Activated CD8-positive, alpha-beta memory T cell treated with anti-CD3 and anti-CD28 coated beads for 48 hours (primary cell): ENCODE data around the gene PUS7L.
"Not testable (repeated sequence)": the region's sequence is repeated elsewhere in the genome, so short reads cannot be mapped to it uniquely, and the experiment has no call there.

ENCODE experiments used
- DNase-seq, 3 experiments: peaks; one replicate each; pipeline ENCODE4 v3.0.0-alpha.2; 2020; ENCODE audit warnings: low read depth in 2 of 3, low spot score in 2 of 3

PUS7L gene

DNA sequence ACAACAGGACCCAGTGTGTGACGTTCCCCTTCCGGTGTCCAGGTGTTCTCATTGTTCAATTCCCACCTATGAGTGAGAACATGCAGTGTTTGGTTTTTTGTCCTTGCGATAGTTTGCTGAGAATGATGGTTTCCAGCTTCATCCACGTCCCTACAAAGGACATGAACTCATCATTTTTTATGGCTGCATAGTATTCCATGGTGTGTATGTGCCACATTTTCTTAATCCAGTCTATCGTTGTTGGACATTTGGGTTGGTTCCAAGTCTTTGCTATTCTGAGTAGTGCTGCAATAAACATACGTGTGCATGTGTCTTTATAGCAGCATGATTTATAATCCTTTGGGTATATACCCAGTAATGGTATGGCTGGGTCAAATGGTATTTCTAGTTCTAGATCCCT lies 7.2 kb downstream of the PUS7L start:
- DNase-seq, result not testable (repeated sequence)

DNA sequence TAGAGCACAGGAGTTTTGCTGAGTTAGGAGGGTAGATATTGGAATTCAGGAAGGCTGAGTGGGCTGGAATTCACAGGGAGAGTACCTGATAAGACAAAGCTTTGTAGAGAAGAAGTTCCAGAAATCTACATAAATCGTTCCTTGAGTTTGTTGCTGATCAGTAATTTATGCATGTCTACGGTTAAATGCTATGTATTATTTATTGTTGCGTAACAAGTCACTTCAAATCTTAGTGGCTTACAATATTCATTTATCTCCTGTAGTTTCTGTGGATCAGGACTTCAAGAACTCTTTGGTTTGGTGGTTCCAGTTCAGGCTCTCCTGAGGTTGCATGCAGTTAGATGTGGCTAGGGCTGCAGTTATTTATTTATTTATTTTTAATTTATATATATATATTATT lies 7.8 kb downstream of the PUS7L start:
- no peak for DNase-seq

DNA sequence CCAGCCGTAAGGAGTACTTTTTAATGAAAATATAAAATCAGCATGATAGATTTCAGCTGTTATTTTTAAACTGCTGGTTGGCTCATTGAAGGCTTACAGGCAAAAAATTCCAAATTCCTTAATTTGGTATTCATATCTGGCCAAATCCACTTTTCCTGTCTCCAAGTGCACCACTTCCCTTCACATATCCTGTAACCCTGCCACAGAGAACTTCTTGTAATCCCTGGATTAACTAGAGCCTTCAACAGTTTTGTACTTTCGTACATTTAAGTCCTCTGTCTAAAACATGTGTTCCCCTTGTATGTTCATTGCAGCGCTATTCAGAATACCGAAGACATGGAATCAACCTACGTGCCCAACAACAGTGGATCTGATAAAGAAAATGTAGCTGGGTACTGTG lies 9.6 kb downstream of the PUS7L start:
- DNase-seq, result no peak

DNA sequence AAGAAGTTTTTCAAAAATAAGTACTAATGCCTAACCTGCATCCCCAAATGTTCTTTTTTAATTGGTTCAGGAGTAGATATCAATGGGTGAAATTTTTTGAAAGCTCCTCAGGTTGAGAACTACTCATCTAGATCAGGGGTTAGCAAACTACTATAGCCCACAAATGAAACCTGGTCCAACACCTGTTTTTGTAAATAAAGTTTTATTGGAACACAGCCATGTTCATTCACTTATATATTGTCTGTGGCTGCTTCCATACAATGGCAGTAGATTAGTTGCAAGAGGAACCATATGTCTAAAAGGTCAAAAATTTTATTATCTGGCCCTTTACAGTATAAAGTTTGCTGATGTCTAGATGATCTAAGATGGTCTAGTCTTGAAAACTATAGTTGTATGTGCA lies 13.8 kb downstream of the PUS7L start:
- no peak for DNase-seq

- no peak for DNase-seq
Measured at GRCh38 chr12:43742106-43742505, 16.5 kb downstream of the PUS7L start.

- no peak for DNase-seq
Measured at GRCh38 chr12:43740511-43741100, 18.0 kb downstream of the PUS7L start.

DNA sequence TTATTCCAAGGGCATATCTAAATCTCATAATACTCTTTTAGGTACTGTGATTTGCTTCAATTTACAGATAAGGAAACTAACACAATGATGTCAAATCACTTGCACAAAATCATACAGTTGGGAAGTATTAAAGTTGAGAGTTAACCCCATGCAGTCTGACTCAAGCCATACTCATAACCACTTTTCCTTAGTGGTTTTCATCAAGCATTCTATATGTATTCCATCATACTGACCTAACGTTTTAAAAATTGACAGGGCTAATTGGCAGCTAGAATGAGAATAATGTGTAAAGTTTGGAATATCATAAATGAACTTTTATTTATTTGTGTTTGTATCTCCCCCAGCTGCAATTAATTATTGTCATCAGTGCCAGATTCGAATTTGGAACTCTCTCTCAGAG lies 20.9 kb downstream of the PUS7L start:
- DNase-seq, result no peak

GRCh38 chr12:43736927-43737440 lies 21.6 kb downstream of the PUS7L start:
- no peak for DNase-seq

GRCh38 chr12:43733687-43734086 lies 24.9 kb downstream of the PUS7L start:
- DNase-seq, result no peak

GRCh38 chr12:43730283-43730682 lies 28.3 kb downstream of the PUS7L start:
- DNase-seq, result no peak

- no peak for DNase-seq
Measured at GRCh38 chr12:43728698-43729097, 29.9 kb downstream of the PUS7L start.

DNA sequence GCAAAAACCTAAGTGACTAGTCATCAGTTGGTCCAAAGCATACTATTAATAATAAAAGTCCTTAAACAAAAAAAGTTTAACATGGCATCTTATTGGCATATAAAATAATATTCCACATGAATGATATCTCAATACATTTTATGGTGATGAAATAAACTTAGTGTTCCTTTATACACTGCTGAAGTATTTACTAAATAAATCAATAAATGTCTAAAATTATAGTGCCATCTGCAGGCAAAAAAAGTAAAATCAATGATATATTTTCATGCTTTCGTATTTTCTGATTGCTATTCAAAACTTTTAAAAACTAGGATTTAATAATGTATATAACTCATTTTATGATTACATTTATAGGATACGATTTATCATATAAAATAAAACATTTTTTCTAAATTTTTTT lies 30.5 kb downstream of the PUS7L start:
- no peak for DNase-seq

- no peak for DNase-seq
Measured at GRCh38 chr12:43723134-43723533, 35.5 kb downstream of the PUS7L start.

DNA sequence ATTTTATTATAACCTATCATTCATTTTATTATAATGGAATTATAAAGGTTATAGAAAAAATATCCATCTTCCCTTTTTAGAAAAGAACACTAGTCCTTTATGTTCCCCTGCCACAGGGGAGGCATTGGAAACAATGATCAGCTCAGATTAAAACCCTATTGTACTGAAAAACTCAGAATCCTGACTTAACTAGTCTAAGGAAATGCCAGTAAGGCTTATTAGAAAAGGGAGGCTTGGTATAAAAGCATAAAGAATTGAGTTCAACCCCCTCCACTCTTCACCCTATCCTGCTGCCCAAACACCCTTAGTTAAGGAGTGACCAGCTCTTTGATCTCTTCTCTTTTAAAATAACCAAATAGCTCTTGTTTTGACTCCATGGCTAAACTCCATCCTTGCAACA lies 36.0 kb downstream of the PUS7L start:
- no peak for DNase-seq

DNA sequence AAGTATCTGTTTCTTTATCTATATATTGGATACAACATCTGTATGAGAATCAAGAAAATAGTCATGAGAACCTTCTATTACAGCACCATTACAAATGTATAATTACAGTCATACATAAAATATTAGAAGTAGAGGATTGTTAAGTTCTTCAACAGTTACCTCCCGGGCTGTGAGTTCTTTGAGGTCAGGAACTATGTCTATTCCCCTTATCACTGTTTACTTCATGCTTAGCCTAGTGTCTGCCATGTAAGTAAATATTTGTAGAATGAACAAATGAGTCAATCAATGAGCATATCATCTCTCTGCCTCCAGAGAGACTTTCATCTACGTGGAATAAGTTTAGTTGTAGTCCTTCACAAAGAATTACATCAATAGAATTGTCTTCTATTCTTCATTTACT lies 47.2 kb downstream of the PUS7L start:
- no peak for DNase-seq

DNA sequence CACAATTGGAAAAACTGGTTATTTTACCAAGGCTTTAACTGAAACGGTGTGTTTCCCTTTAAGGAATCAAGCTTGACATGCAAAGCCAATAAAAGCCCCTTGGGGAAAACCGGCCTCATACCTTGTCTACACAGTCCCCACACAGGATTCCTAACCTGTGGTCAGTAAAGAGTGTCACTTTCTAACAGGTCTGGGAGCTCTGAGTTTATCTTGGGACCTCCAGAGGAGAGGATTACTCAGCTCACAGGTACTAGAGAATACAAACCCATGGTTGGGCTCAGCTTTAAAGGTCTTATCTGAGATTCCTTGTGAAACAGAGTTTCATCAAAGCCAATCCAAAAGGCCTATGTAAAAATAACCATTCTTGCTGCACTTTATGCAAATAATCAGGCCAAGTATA lies 54.8 kb downstream of the PUS7L start:
- not testable (repeated sequence) for DNase-seq

- not testable (repeated sequence) for DNase-seq
Measured at GRCh38 chr12:43701194-43701593, 57.4 kb downstream of the PUS7L start.

GRCh38 chr12:43696154-43696553 lies 62.4 kb downstream of the PUS7L start:
- DNase-seq, result no peak

DNA sequence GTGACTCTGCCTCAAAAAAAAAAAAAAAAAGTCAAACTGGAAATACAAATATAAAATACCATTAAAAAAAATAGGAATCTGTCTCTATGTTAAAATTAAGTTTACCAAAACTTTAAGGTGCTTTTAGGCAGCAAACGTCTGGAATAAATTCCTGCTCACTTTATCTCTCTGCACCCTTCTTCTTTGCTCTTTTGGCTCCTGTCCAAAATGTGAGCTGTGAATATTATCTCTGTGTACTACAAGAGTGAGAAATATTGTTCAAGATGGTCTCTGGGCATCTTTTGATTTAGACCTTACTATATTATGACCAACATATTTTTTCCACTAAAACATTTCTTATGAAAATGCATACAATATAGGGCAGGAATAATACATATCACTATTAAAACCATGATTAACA lies 63.7 kb downstream of the PUS7L start:
- DNase-seq, result no peak

DNA sequence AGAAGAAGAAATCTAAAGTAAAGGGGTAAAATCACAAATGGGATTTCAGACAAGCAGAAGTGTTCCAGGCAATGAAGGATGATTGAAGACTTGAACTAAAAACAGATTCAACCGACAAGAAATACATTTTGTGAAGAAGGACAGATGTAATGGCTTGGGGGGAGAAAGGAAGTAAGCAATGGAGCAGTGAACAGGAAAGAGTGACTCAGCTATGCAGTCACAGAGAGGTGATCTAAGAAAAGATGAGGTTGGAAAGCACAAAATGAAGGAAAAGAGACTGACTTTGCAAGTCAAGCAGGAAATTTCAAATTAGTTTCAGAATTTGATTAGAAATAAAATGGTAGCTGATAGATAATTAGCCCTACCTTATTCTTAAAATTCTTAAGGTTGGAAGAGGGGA lies 66.5 kb downstream of the PUS7L start:
- DNase-seq, result no peak

GRCh38 chr12:43685491-43685890 lies 73.1 kb downstream of the PUS7L start:
- DNase-seq, result not testable (repeated sequence)

GRCh38 chr12:43676183-43676813 lies 82.3 kb downstream of the PUS7L start:
- no peak for DNase-seq
